ENCODE results near the gene GRAMD2B.
"Not testable (repeated sequence)": the region's sequence is repeated elsewhere in the genome, so short reads cannot be mapped to it uniquely, and the experiment has no call there.

GRAMD2B gene

GRCh38 chr5:126395198-126395597 is 28.0 kb upstream of the GRAMD2B start:
- H3K4me2 ChIP-seq (ENCODE audit: low read length) = no peak overlapping the region
- H3K9ac ChIP-seq (ENCODE audit: low read length) = no peak overlapping the region
- peaks cover 3% of the 10 kb centered on the region; the same call in 1 of the 2 replicates for H3K9me3 ChIP-seq (ENCODE audit: low read length)
- TF ChIP-seq CTCF (IDR thresholded peaks at IDR 0.05; ENCODE audit: low read length) = no peak
- no peak for TF ChIP-seq EZH2 (IDR thresholded peaks at IDR 0.05; ENCODE audit: borderline replicate concordance, low read length)
- H3K79me2 ChIP-seq (ENCODE audit: insufficient read depth, low read length) = no peaks in the 10 kb centered on the region
- H3K4me3 ChIP-seq (ENCODE audit: low read depth, low read length, poor library complexity, severe bottlenecking) = no peak overlapping the region
- H3K4me1 ChIP-seq (ENCODE audit: insufficient read depth, low read length, severe bottlenecking) = no peaks in the 10 kb centered on the region
- H3K9me2 ChIP-seq (ENCODE audit: low read depth, low read length) = no peaks in the 10 kb centered on the region
- no peak overlapping the region for H2AFZ ChIP-seq (ENCODE audit: low read length)
- H3F3A ChIP-seq (ENCODE audit: insufficient read depth, low read length) = no peaks in the 10 kb centered on the region
- H4K20me1 ChIP-seq (ENCODE audit: insufficient read depth, low read length) = no peaks in the 10 kb centered on the region
- no peak overlapping the region for H3K27ac ChIP-seq (ENCODE audit: low read depth, low read length, poor library complexity, severe bottlenecking)
- no peaks in the 10 kb centered on the region for H3K36me3 ChIP-seq (ENCODE audit: insufficient read depth, low read length)
- no peaks in the 10 kb centered on the region for H3K27me3 ChIP-seq (ENCODE audit: insufficient read depth, low read length)

- H3K4me1 ChIP-seq (ENCODE audit: insufficient read depth, low read length, severe bottlenecking) = no peaks in the 10 kb centered on the region
- no peak for TF ChIP-seq CTCF (IDR thresholded peaks at IDR 0.05; ENCODE audit: low read length)
- no peak for TF ChIP-seq EZH2 (IDR thresholded peaks at IDR 0.05; ENCODE audit: borderline replicate concordance, low read length)
- H3K36me3 ChIP-seq (ENCODE audit: insufficient read depth, low read length) = no peaks in the 10 kb centered on the region
- peaks cover 3% of the 10 kb centered on the region; the same call in 1 of the 2 replicates for H3K9me3 ChIP-seq (ENCODE audit: low read length)
- no peaks in the 10 kb centered on the region for H4K20me1 ChIP-seq (ENCODE audit: insufficient read depth, low read length)
- no peak overlapping the region for H3K4me2 ChIP-seq (ENCODE audit: low read length)
- no peaks in the 10 kb centered on the region for H3K79me2 ChIP-seq (ENCODE audit: insufficient read depth, low read length)
- H3K4me3 ChIP-seq (ENCODE audit: low read depth, low read length, poor library complexity, severe bottlenecking) = no peak overlapping the region
- no peaks in the 10 kb centered on the region for H3K9me2 ChIP-seq (ENCODE audit: low read depth, low read length)
- no peak overlapping the region for H3K27ac ChIP-seq (ENCODE audit: low read depth, low read length, poor library complexity, severe bottlenecking)
- H2AFZ ChIP-seq (ENCODE audit: low read length) = no peak overlapping the region
- H3K27me3 ChIP-seq (ENCODE audit: insufficient read depth, low read length) = no peaks in the 10 kb centered on the region
- no peak overlapping the region for H3K9ac ChIP-seq (ENCODE audit: low read length)
- no peaks in the 10 kb centered on the region for H3F3A ChIP-seq (ENCODE audit: insufficient read depth, low read length)
Measured at GRCh38 chr5:126395605-126396004, 27.6 kb upstream of the GRAMD2B start.

DNA sequence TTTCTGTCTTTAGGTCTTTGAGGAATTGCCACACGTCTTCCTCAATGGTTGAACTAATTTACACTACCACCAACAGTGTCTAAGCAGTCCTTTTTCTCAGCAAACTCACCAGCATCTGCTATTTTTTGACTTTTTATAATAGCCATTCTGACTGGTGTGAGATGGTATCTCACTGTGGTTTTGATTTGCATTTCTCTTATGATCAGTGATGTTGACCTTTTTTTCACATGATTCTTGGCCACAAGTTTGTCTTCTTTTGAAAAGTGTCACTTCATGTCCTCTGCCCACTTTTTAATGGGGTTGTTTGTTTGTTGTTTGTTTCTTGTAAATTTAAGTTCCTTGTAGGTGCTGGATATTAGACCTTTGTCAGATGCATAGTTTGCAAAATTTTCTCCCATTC is 26.5 kb upstream of the GRAMD2B start:
- H3K4me1 ChIP-seq (ENCODE audit: insufficient read depth, low read length, severe bottlenecking); H4K20me1 ChIP-seq (ENCODE audit: insufficient read depth, low read length); H3K27ac ChIP-seq (ENCODE audit: low read depth, low read length, poor library complexity, severe bottlenecking); H3K79me2 ChIP-seq (ENCODE audit: insufficient read depth, low read length); H2AFZ ChIP-seq (ENCODE audit: low read length); H3K36me3 ChIP-seq (ENCODE audit: insufficient read depth, low read length); H3K9me3 ChIP-seq (ENCODE audit: low read length); H3K27me3 ChIP-seq (ENCODE audit: insufficient read depth, low read length); H3K9me2 ChIP-seq (ENCODE audit: low read depth, low read length); H3F3A ChIP-seq (ENCODE audit: insufficient read depth, low read length); H3K4me3 ChIP-seq (ENCODE audit: low read depth, low read length, poor library complexity, severe bottlenecking); H3K4me2 ChIP-seq (ENCODE audit: low read length); H3K9ac ChIP-seq (ENCODE audit: low read length): not testable (repeated sequence)

DNA sequence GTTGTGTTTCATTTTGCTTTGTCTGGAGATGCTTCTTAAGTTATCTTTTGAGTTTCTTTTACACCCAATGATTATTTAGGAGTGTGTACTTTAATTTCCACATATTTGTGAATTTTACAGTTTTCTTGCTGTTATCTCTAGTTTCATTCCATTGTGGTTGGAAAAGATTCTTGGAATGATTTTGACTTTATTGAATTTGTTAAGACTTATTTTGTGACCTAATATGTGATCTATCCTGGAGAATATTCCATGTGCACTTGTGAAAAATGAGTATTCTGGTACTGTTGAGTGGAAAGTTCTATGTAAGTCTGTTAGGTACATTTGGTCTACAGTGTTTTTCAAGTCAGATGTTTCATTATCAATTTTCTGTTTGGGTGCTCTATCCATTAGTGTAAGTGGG is 24.4 kb upstream of the GRAMD2B start:
- Histone ChIP-seq H3F3A (ENCODE audit: insufficient read depth, low read length) (no peaks in the 10 kb centered on the region), H3K4me1 (ENCODE audit: insufficient read depth, low read length, severe bottlenecking) (no peaks in the 10 kb centered on the region), H3K27me3 (ENCODE audit: insufficient read depth, low read length) (no peaks in the 10 kb centered on the region), H3K9ac (ENCODE audit: low read length) (no peak overlapping the region), H3K36me3 (ENCODE audit: insufficient read depth, low read length) (no peaks in the 10 kb centered on the region), H3K27ac (ENCODE audit: low read depth, low read length, poor library complexity, severe bottlenecking) (no peak overlapping the region), H2AFZ (ENCODE audit: low read length) (no peak overlapping the region), H4K20me1 (ENCODE audit: insufficient read depth, low read length) (no peaks in the 10 kb centered on the region), H3K9me3 (ENCODE audit: low read length) (peaks cover 3% of the 10 kb centered on the region; the same call in 1 of the 2 replicates), H3K9me2 (ENCODE audit: low read depth, low read length) (no peaks in the 10 kb centered on the region), H3K79me2 (ENCODE audit: insufficient read depth, low read length) (no peaks in the 10 kb centered on the region), H3K4me2 (ENCODE audit: low read length) (no peak overlapping the region), H3K4me3 (ENCODE audit: low read depth, low read length, poor library complexity, severe bottlenecking) (no peak overlapping the region)
- TF ChIP-seq CTCF (IDR thresholded peaks at IDR 0.05; ENCODE audit: low read length) (no peak), EZH2 (IDR thresholded peaks at IDR 0.05; ENCODE audit: borderline replicate concordance, low read length) (no peak)
